Esophagus squamous epithelium (tissue), 5 donors: ENCODE data around the gene MRPL2. TPM values are rescaled to one million over a fixed set of nuclear protein-coding genes. Genes with fewer than 3 reads are reported as not detected.

Experiments used
- DNase-seq: peaks from one replicate; lab custom pipeline; 2025; lab: John Stamatoyannopoulos, UW
- H3K27ac ChIP-seq, 4 donors: fragments of 200-600 bp; sonication (generic); one replicate each; pipeline ENCODE4 v1.5.1; 2016 to 2019; ENCODE audit warnings: mild to moderate bottlenecking in 1 of 4
- H3K27me3 ChIP-seq, 4 donors: fragments of 200-600 bp; sonication (generic); 1 replicate in 3 of 4; 2 replicates in 1 of 4; pipeline versions ENCODE4 v1.5.1 to v1.6.0; 2017 to 2021; ENCODE audit warnings: antibody characterized with exemption in 1 of 4
- H3K36me3 ChIP-seq, 3 donors: fragments of 200-600 bp; sonication (generic); one replicate each; pipeline ENCODE4 v1.5.1; 2016 to 2019
- H3K4me1 ChIP-seq, 3 donors: fragments of 200-600 bp; sonication (generic); one replicate each; pipeline ENCODE4 v1.5.1; 2017 to 2019
- H3K4me3 ChIP-seq, 4 donors: fragments of 200-600 bp; sonication (generic); 1 replicate in 3 of 4; 2 replicates in 1 of 4; pipeline ENCODE4 v1.5.1; 2016 to 2019; ENCODE audit warnings: mild to moderate bottlenecking in 2 of 4, moderate library complexity in 1 of 4
- H3K9me3 ChIP-seq, 3 donors: fragments of 200-600 bp; sonication (generic); one replicate each; pipeline ENCODE4 v1.5.1; 2016 to 2019
- POLR2A ChIP-seq, 4 donors: fragments of 450-650 bp; IDR thresholded peaks; one replicate each; pipeline ENCODE4 v1.6.1; 2017; ENCODE audit warnings: antibody characterized with exemption in 4 of 4, mild to moderate bottlenecking in 4 of 4, moderate library complexity in 3 of 4
- WGBS, 2 donors: methylation state at CpG; one replicate each; pipeline ENCODE4 v1.1.5; 2018; 5-methylcytosine and 5-hydroxymethylcytosine counted together
- intact Hi-C: fragments of 100-400 bp; cut with DNase I; formaldehyde crosslinking; loops from one replicate; pipeline ENCODE4 v1.15.0; 2022
- total RNA-seq, 4 donors: library from RNA; depleted of rRNA; stranded (reverse); fragments of >200 nt; gene quantifications; one replicate each; pipeline ENCODE4 v1.1.0, GENCODE V29; 2016
- TF ChIP-seq, protein P1 (sequence below), 6 experiments: fragments of 450-650 bp in 4 of 6; fragments of 200-600 bp in 2 of 6; sonication (generic) in 2 of 6; IDR thresholded peaks; one replicate each; pipeline ENCODE4 v1.5.1; 2016 to 2019; ENCODE audit warnings: antibody characterized with exemption in 6 of 6, mild to moderate bottlenecking in 4 of 6, moderate library complexity in 4 of 6
- donor health status: DM: yes; HTN: yes; CAD: no.

Gene MRPL2
- total RNA-seq, 4 donors from 2014 or later: 23.3 to 29.1 (median 24.5) TPM

- 57 to 66% methylated on average over 4 of the region's 4 CpGs for WGBS, 2 donors
- intact Hi-C loops: no loop called here
- Histone ChIP-seq H3K27ac (no peak overlapping the region), H3K4me1 (peaks cover 7 to 48% (median 18%) of the 10 kb centered on the region in 3 donors), H3K9me3 (no peaks in the 10 kb centered on the region), H3K4me3 (no peak overlapping the region), H3K36me3 (no peaks in the 10 kb centered on the region), H3K27me3 (no peaks in the 10 kb centered on the region)
- TF ChIP-seq, protein P1, sequence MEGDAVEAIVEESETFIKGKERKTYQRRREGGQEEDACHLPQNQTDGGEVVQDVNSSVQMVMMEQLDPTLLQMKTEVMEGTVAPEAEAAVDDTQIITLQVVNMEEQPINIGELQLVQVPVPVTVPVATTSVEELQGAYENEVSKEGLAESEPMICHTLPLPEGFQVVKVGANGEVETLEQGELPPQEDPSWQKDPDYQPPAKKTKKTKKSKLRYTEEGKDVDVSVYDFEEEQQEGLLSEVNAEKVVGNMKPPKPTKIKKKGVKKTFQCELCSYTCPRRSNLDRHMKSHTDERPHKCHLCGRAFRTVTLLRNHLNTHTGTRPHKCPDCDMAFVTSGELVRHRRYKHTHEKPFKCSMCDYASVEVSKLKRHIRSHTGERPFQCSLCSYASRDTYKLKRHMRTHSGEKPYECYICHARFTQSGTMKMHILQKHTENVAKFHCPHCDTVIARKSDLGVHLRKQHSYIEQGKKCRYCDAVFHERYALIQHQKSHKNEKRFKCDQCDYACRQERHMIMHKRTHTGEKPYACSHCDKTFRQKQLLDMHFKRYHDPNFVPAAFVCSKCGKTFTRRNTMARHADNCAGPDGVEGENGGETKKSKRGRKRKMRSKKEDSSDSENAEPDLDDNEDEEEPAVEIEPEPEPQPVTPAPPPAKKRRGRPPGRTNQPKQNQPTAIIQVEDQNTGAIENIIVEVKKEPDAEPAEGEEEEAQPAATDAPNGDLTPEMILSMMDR (IDR thresholded peaks at IDR 0.05): no peak
- TF ChIP-seq POLR2A (IDR thresholded peaks at IDR 0.05): no peak
- DNase-seq: no peak
These were observed 42.3 kb upstream of the MRPL2 start for GRCh38 chr6:43101497-43101896.

DNA sequence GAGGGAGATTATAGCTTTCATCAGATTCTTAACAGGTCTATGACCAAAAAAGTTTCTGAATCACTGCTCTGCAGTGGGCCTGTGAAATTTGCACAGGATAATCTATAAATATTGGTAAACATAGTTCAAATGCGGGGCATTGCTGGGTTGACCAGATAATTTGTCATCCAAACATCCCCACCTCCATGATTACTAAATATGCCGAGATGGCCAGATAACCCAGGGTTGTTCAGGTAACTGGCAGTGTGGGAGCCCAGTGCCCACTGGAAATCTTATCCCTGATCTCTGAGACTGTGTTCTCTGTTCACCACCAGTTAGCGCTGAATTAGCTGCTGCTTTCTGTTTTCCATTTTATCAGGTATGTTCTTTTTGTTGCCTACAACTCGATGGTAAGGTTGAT, 38.3 kb upstream of the MRPL2 start:
- TF ChIP-seq, protein P1 (IDR thresholded peaks at IDR 0.05): no peak
- no peak for TF ChIP-seq POLR2A (IDR thresholded peaks at IDR 0.05)
- peak overlapping the region; percentile 80 to 89 (median 83) for H3K27ac ChIP-seq
- H3K36me3 ChIP-seq: no peaks in the 10 kb centered on the region
- intact Hi-C loops: no loop called here
- H3K9me3 ChIP-seq: no peaks in the 10 kb centered on the region
- no peaks in the 10 kb centered on the region for H3K27me3 ChIP-seq
- WGBS, 2 donors: 74 to 76% methylated on average over 4 of the region's 4 CpGs
- no peak for DNase-seq
- H3K4me3 ChIP-seq: no peak overlapping the region
- H3K4me1 ChIP-seq: peaks cover 16 to 73% (median 41%) of the 10 kb centered on the region in 3 donors

DNA sequence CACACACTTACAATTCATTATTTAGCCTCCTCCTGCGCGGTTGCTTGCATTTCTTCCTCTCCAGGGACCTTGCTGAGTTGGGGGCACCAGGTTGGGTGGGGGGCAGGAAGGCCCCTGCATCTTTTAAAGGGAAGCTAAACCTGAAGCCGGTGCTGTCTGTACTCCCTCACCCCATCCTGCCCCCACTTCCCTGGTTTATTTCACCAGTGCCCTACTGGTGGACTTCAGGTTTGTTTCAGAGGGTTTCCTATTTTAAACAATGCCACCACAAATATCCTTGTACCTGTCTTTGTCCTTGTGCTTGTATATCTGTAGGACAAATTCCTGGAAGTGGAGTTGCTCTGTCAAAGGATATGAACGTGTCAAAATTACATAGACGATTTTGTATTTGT, 37.9 kb upstream of the MRPL2 start:
- H3K36me3 ChIP-seq: no peaks in the 10 kb centered on the region
- TF ChIP-seq, protein P1 (IDR thresholded peaks at IDR 0.05): peak in 1 of 6 experiments; percentile 20
- no peak for TF ChIP-seq POLR2A (IDR thresholded peaks at IDR 0.05)
- H3K4me3 ChIP-seq: peak overlapping the region in 2 of 4 donors; percentile 21 to 35
- peaks cover 16 to 77% (median 41%) of the 10 kb centered on the region in 3 donors for H3K4me1 ChIP-seq
- H3K9me3 ChIP-seq: no peaks in the 10 kb centered on the region
- WGBS, 2 donors: 7 to 22% methylated on average over 5 of the region's 5 CpGs
- DNase-seq: no peak
- intact Hi-C loops: no loop called here
- peak overlapping the region; percentile 80 to 89 (median 83) for H3K27ac ChIP-seq
- H3K27me3 ChIP-seq: no peaks in the 10 kb centered on the region

DNA sequence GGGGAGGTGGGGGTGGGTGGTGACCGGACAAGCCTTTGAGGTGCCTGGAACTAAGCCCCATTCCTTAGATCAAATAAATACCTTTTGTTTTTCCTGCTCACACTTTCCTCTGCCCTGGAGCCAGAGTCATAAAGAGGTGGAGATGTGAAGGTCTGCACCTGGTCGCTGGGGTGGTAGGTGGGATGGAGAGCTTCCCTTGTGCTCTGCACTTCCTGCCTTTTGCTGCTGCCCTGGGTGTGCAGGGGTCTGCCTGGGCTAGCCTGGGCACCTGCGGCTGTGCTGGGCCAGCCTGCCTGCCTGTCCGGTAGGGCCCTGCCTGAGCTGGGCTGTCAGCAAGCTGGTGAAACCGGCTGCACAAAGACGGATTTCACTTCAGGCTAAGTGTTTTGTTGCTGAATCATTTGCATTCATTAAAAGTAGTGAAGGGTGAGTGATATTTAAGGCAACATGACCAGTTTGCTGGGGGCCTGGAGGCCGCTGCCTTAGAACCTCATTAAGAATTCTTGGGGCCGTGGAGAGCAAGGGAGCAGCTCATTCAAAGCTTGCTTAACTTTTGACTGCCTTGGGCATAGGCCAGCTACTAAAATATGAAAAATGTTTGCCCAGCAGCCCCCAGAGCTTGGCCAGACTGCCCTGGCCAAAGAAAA, 37.3 kb upstream of the MRPL2 start:
- peaks cover 16 to 81% (median 41%) of the 10 kb centered on the region in 3 donors for H3K4me1 ChIP-seq
- WGBS, 2 donors: 11 to 25% methylated on average over 3 to 4 of the region's 8 CpGs
- H3K4me3 ChIP-seq: peak overlapping the region in 3 of 4 donors; percentile 2 to 35 (median 21)
- no peaks in the 10 kb centered on the region for H3K36me3 ChIP-seq
- TF ChIP-seq, protein P1 (IDR thresholded peaks at IDR 0.05): no peak
- TF ChIP-seq POLR2A (IDR thresholded peaks at IDR 0.05): peak in 1 of 4 donors; percentile 43
- H3K27me3 ChIP-seq: no peaks in the 10 kb centered on the region
- peak overlapping the region; percentile 80 to 89 (median 83) for H3K27ac ChIP-seq
- intact Hi-C loops: no loop called here
- no peak for DNase-seq
- no peaks in the 10 kb centered on the region for H3K9me3 ChIP-seq

- 26 to 61% methylated on average over 5 to 6 of the region's 7 CpGs for WGBS, 2 donors
- Histone ChIP-seq H3K36me3 (no peaks in the 10 kb centered on the region), H3K9me3 (no peaks in the 10 kb centered on the region), H3K4me1 (peaks cover 16 to 81% (median 41%) of the 10 kb centered on the region in 3 donors), H3K27me3 (no peaks in the 10 kb centered on the region), H3K4me3 (peak overlapping the region in 3 of 4 donors; percentile 2 to 35 (median 21)), H3K27ac (peak overlapping the region; percentile 80 to 89 (median 83))
- DNase-seq: no peak
- TF ChIP-seq, protein P1 (IDR thresholded peaks at IDR 0.05): no peak
- no peak for TF ChIP-seq POLR2A (IDR thresholded peaks at IDR 0.05)
- intact Hi-C loops: no loop called here
These were observed 36.7 kb upstream of the MRPL2 start for GRCh38 chr6:43095939-43096338.
